ENCODE measurements around the gene TENM3. TPM values are rescaled to one million over a fixed set of nuclear protein-coding genes. Genes with fewer than 3 reads are reported as not detected.

Gene TENM3
- polyA plus RNA-seq, 2 donors: 0.20 to 0.39 TPM

- Histone ChIP-seq H3K27ac (ENCODE audit: low read depth in 2 of 2, low read length in 1 of 2) (no peak overlapping the region), H3K36me3 (ENCODE audit: control insufficient read depth in 2 of 2, insufficient read depth in 2 of 2, low read length in 1 of 2) (no peaks in the 10 kb centered on the region), H3K4me3 (ENCODE audit: low read depth in 1 of 2, low read length in 2 of 2) (no peak overlapping the region), H3K27me3 (ENCODE audit: control insufficient read depth in 1 of 2, insufficient read depth in 2 of 2, low read length in 2 of 2) (no peaks in the 10 kb centered on the region), H3K4me1 (ENCODE audit: control insufficient read depth in 2 of 2, insufficient read depth in 2 of 2, low read length in 1 of 2) (no peaks in the 10 kb centered on the region), H3K9me3 (ENCODE audit: control insufficient read depth in 2 of 2, insufficient read depth in 1 of 2, low read depth in 1 of 2, low read length in 1 of 2) (no peaks in the 10 kb centered on the region)
- 73% methylated on average over 3 of the region's 3 CpGs for WGBS, 2 donors
These were observed 5.1 kb downstream of the TENM3 start for GRCh38 chr4:182248295-182248694.

DNA sequence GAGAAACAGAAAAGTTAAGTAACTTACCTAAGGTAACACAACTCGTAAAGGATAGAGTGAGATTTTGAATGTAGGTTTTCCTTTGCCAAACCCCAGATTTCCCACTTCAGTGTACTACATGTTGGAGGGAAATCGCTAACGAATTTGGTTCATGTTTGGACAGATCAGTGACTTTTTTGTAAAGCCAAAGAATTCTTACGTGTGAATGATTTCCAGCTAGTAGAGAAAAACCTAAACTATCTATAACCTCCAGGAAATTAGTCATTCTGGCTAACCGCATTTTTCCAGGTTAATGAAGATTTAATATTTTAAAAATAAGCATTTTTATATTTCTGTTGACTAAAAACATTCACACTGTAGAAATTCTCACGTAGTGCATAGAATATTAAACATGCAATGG lies 7.2 kb downstream of the TENM3 start:
- no peaks in the 10 kb centered on the region for H3K4me1 ChIP-seq (ENCODE audit: control insufficient read depth in 2 of 2, insufficient read depth in 2 of 2, low read length in 1 of 2)
- no peaks in the 10 kb centered on the region for H3K9me3 ChIP-seq (ENCODE audit: control insufficient read depth in 2 of 2, insufficient read depth in 1 of 2, low read depth in 1 of 2, low read length in 1 of 2)
- no peak overlapping the region for H3K4me3 ChIP-seq (ENCODE audit: low read depth in 1 of 2, low read length in 2 of 2)
- H3K27me3 ChIP-seq (ENCODE audit: control insufficient read depth in 1 of 2, insufficient read depth in 2 of 2, low read length in 2 of 2): no peaks in the 10 kb centered on the region
- H3K36me3 ChIP-seq (ENCODE audit: control insufficient read depth in 2 of 2, insufficient read depth in 2 of 2, low read length in 1 of 2): no peaks in the 10 kb centered on the region
- no peak overlapping the region for H3K27ac ChIP-seq (ENCODE audit: low read depth in 2 of 2, low read length in 1 of 2)
- 52 to 70% methylated on average over 6 of the region's 6 CpGs for WGBS, 2 donors

- Histone ChIP-seq H3K27ac (ENCODE audit: low read depth in 2 of 2, low read length in 1 of 2) (no peak overlapping the region), H3K9me3 (ENCODE audit: control insufficient read depth in 2 of 2, insufficient read depth in 1 of 2, low read depth in 1 of 2, low read length in 1 of 2) (no peaks in the 10 kb centered on the region), H3K36me3 (ENCODE audit: control insufficient read depth in 2 of 2, insufficient read depth in 2 of 2, low read length in 1 of 2) (no peaks in the 10 kb centered on the region), H3K4me3 (ENCODE audit: low read depth in 1 of 2, low read length in 2 of 2) (no peak overlapping the region), H3K4me1 (ENCODE audit: control insufficient read depth in 2 of 2, insufficient read depth in 2 of 2, low read length in 1 of 2) (no peaks in the 10 kb centered on the region), H3K27me3 (ENCODE audit: control insufficient read depth in 1 of 2, insufficient read depth in 2 of 2, low read length in 2 of 2) (no peaks in the 10 kb centered on the region)
- WGBS, 2 donors: 89 to 92% methylated on average over 8 of the region's 8 CpGs
These were observed 7.9 kb downstream of the TENM3 start for GRCh38 chr4:182251116-182251515.

GRCh38 chr4:182252220-182252619 lies 9.0 kb downstream of the TENM3 start:
- WGBS, 2 donors: 64 to 74% methylated on average over 4 of the region's 4 CpGs
- no peaks in the 10 kb centered on the region for H3K36me3 ChIP-seq (ENCODE audit: control insufficient read depth in 2 of 2, insufficient read depth in 2 of 2, low read length in 1 of 2)

GRCh38 chr4:182254026-182254780 lies 11.0 kb downstream of the TENM3 start:
- WGBS, 2 donors: 82 to 85% methylated on average over 10 of the region's 10 CpGs
- Histone ChIP-seq H3K27ac (ENCODE audit: low read depth in 2 of 2, low read length in 1 of 2) (no peak overlapping the region), H3K4me1 (ENCODE audit: control insufficient read depth in 2 of 2, insufficient read depth in 2 of 2, low read length in 1 of 2) (no peaks in the 10 kb centered on the region), H3K36me3 (ENCODE audit: control insufficient read depth in 2 of 2, insufficient read depth in 2 of 2, low read length in 1 of 2) (no peaks in the 10 kb centered on the region), H3K4me3 (ENCODE audit: low read depth in 1 of 2, low read length in 2 of 2) (no peak overlapping the region), H3K9me3 (ENCODE audit: control insufficient read depth in 2 of 2, insufficient read depth in 1 of 2, low read depth in 1 of 2, low read length in 1 of 2) (no peaks in the 10 kb centered on the region), H3K27me3 (ENCODE audit: control insufficient read depth in 1 of 2, insufficient read depth in 2 of 2, low read length in 2 of 2) (no peaks in the 10 kb centered on the region)

More at GRCh38 chr4:182252220-182252619, 9.0 kb downstream of the TENM3 start:
- H3K9me3 ChIP-seq (ENCODE audit: control insufficient read depth in 2 of 2, insufficient read depth in 1 of 2, low read depth in 1 of 2, low read length in 1 of 2): no peaks in the 10 kb centered on the region
- no peak overlapping the region for H3K4me3 ChIP-seq (ENCODE audit: low read depth in 1 of 2, low read length in 2 of 2)
- no peaks in the 10 kb centered on the region for H3K4me1 ChIP-seq (ENCODE audit: control insufficient read depth in 2 of 2, insufficient read depth in 2 of 2, low read length in 1 of 2)
- H3K27ac ChIP-seq (ENCODE audit: low read depth in 2 of 2, low read length in 1 of 2): no peak overlapping the region
- H3K27me3 ChIP-seq (ENCODE audit: control insufficient read depth in 1 of 2, insufficient read depth in 2 of 2, low read length in 2 of 2): no peaks in the 10 kb centered on the region

GRCh38 chr4:182255441-182256190 lies 12.4 kb downstream of the TENM3 start:
- Histone ChIP-seq H3K4me3 (ENCODE audit: low read depth in 1 of 2, low read length in 2 of 2) (no peak overlapping the region), H3K9me3 (ENCODE audit: control insufficient read depth in 2 of 2, insufficient read depth in 1 of 2, low read depth in 1 of 2, low read length in 1 of 2) (no peaks in the 10 kb centered on the region), H3K4me1 (ENCODE audit: control insufficient read depth in 2 of 2, insufficient read depth in 2 of 2, low read length in 1 of 2) (no peaks in the 10 kb centered on the region), H3K27ac (ENCODE audit: low read depth in 2 of 2, low read length in 1 of 2) (no peak overlapping the region), H3K36me3 (ENCODE audit: control insufficient read depth in 2 of 2, insufficient read depth in 2 of 2, low read length in 1 of 2) (no peaks in the 10 kb centered on the region), H3K27me3 (ENCODE audit: control insufficient read depth in 1 of 2, insufficient read depth in 2 of 2, low read length in 2 of 2) (no peaks in the 10 kb centered on the region)
- 61 to 66% methylated on average over 8 of the region's 8 CpGs for WGBS, 2 donors

GRCh38 chr4:182257016-182257415 lies 13.8 kb downstream of the TENM3 start:
- no peak overlapping the region for H3K4me3 ChIP-seq (ENCODE audit: low read depth in 1 of 2, low read length in 2 of 2)
- no peak overlapping the region for H3K27ac ChIP-seq (ENCODE audit: low read depth in 2 of 2, low read length in 1 of 2)
- WGBS, 2 donors: 88 to 91% methylated on average over 3 of the region's 3 CpGs
- no peaks in the 10 kb centered on the region for H3K36me3 ChIP-seq (ENCODE audit: control insufficient read depth in 2 of 2, insufficient read depth in 2 of 2, low read length in 1 of 2)
- no peaks in the 10 kb centered on the region for H3K27me3 ChIP-seq (ENCODE audit: control insufficient read depth in 1 of 2, insufficient read depth in 2 of 2, low read length in 2 of 2)
- no peaks in the 10 kb centered on the region for H3K4me1 ChIP-seq (ENCODE audit: control insufficient read depth in 2 of 2, insufficient read depth in 2 of 2, low read length in 1 of 2)
- H3K9me3 ChIP-seq (ENCODE audit: control insufficient read depth in 2 of 2, insufficient read depth in 1 of 2, low read depth in 1 of 2, low read length in 1 of 2): no peaks in the 10 kb centered on the region

DNA sequence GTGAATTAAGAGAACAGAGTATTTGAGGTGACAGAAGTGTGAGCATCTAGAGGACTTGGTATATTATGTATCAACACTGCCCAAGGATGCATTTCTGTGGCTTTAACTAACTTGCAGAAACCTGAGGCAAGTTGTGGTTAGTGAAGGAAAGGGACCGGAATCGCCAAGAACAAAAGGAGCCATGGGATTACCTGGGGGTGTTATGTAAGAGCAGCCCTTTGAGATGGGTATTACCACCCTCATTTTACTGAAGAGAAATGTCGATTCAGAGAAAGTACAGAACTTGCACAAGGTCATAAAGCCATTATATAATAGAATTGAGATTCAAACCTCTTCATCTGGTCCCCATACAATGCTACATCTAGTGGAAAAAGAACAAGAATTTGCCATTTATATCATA lies 14.3 kb downstream of the TENM3 start:
- Histone ChIP-seq H3K27me3 (ENCODE audit: control insufficient read depth in 1 of 2, insufficient read depth in 2 of 2, low read length in 2 of 2) (no peaks in the 10 kb centered on the region), H3K27ac (ENCODE audit: low read depth in 2 of 2, low read length in 1 of 2) (no peak overlapping the region), H3K9me3 (ENCODE audit: control insufficient read depth in 2 of 2, insufficient read depth in 1 of 2, low read depth in 1 of 2, low read length in 1 of 2) (no peaks in the 10 kb centered on the region), H3K4me3 (ENCODE audit: low read depth in 1 of 2, low read length in 2 of 2) (no peak overlapping the region), H3K36me3 (ENCODE audit: control insufficient read depth in 2 of 2, insufficient read depth in 2 of 2, low read length in 1 of 2) (no peaks in the 10 kb centered on the region), H3K4me1 (ENCODE audit: control insufficient read depth in 2 of 2, insufficient read depth in 2 of 2, low read length in 1 of 2) (no peaks in the 10 kb centered on the region)
- 65% methylated on average over 3 of the region's 3 CpGs for WGBS, 2 donors

DNA sequence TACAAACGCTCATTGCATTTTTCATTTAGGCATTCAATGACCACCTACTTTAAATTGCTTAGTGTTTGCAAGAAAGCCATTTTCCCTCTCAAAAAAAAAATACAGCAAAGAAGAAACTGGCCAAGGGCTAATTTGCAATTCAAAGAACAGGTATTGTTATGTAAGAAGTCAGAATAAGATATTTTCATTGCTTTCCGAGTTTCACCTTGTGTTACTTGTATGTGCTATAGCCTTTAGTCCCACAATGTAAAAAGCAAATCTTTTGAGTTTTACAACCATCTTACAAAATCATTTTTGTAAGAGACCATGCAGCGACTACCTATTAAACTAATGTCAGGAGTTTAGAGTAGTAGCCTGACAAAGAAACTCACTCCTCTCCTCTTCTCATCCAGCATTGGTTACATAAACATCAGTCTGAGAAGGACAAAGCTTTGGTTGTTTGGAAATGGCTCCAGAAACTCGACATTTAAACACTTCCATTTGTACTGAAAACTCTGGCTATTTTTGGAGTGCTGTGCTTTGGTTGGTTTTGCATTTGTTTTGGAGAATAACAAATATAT lies 15.3 kb downstream of the TENM3 start:
- Histone ChIP-seq H3K27me3 (ENCODE audit: control insufficient read depth in 1 of 2, insufficient read depth in 2 of 2, low read length in 2 of 2) (no peaks in the 10 kb centered on the region), H3K27ac (ENCODE audit: low read depth in 2 of 2, low read length in 1 of 2) (no peak overlapping the region), H3K36me3 (ENCODE audit: control insufficient read depth in 2 of 2, insufficient read depth in 2 of 2, low read length in 1 of 2) (no peaks in the 10 kb centered on the region), H3K4me3 (ENCODE audit: low read depth in 1 of 2, low read length in 2 of 2) (no peak overlapping the region), H3K9me3 (ENCODE audit: control insufficient read depth in 2 of 2, insufficient read depth in 1 of 2, low read depth in 1 of 2, low read length in 1 of 2) (no peaks in the 10 kb centered on the region), H3K4me1 (ENCODE audit: control insufficient read depth in 2 of 2, insufficient read depth in 2 of 2, low read length in 1 of 2) (no peaks in the 10 kb centered on the region)
- WGBS, 2 donors: 54 to 57% methylated on average over 4 of the region's 4 CpGs
